Activated CD4-positive, alpha-beta memory T cell treated with anti-CD3 and anti-CD28 coated beads for 36 hours (primary cell): ENCODE data around the gene CHI3L2. TPM values are rescaled to one million over a fixed set of nuclear protein-coding genes. Genes with fewer than 3 reads are reported as not detected.

Experiments used
- CTCF ChIA-PET: fragments of 350-600 bp; sonication (Branson Sonifier 250); formaldehyde crosslinking; loops from one replicate; lab custom pipeline; 2021; ENCODE audit warnings: antibody characterized with exemption, inconsistent platforms; lab: Charles Lee
- POLR2A ChIA-PET: fragments of 350-600 bp; sonication (Branson Sonifier 250); formaldehyde crosslinking; loops from one replicate; lab custom pipeline; 2021; ENCODE audit warnings: antibody characterized with exemption; lab: Charles Lee
- DNase-seq: peaks from one replicate; pipeline ENCODE4 v3.0.0-alpha.2; 2020
- H3K27ac Mint-ChIP-seq: one replicate; pipeline ENCODE4 v1.8.0; 2021; ENCODE audit warnings: mixed read lengths
- H3K27me3 Mint-ChIP-seq: one replicate; pipeline ENCODE4 v1.8.0; 2021; ENCODE audit warnings: mixed read lengths
- H3K36me3 Mint-ChIP-seq: one replicate; pipeline ENCODE4 v1.8.0; 2021; ENCODE audit warnings: mixed read lengths
- H3K4me1 Mint-ChIP-seq: one replicate; pipeline ENCODE4 v1.8.0; 2021; ENCODE audit warnings: low read depth, mixed read lengths
- H3K4me3 Mint-ChIP-seq: one replicate; pipeline ENCODE4 v1.8.0; 2021; ENCODE audit warnings: mild to moderate bottlenecking, mixed read lengths
- H3K9me3 Mint-ChIP-seq: one replicate; pipeline ENCODE4 v1.8.0; 2021; ENCODE audit warnings: mixed read lengths
- intact Hi-C: fragments of 100-400 bp; cut with micrococcal nuclease; formaldehyde crosslinking; loops from one replicate; pipeline ENCODE4 v1.15.1; 2023
- total RNA-seq, 2 experiments: library from RNA; stranded (reverse); gene quantifications; one replicate each; pipeline ENCODE4 v1.2.3, GENCODE V29; 2021

The CHI3L2 gene
- total RNA-seq, 2 experiments from 2014 or later, result 2.2 to 2.8 TPM

DNA sequence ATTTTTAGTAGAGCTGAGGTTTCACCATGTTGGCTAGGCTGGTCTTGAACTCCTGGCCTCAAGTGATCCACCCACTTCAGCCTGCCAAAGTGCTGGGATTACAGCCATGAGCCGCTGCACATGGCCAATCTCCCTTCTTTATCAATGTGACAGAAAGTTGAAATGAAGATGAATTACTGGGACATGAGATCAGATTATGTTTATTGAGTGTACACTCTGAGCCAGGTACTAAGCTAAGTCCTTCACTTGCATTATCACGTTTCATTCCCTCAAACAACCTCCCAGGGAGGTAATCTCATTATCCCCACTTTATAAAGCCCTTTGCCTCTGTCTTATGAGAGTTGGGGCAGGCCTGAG lies 6.3 kb upstream of the CHI3L2 start:
- H3K27ac Mint-ChIP-seq, result peak overlapping the region; percentile 95
- H3K4me3 Mint-ChIP-seq, result peak overlapping the region; percentile 35
- POLR2A ChIA-PET, result interaction anchor here (0.6 to 8.8 kb wide), 7 partner anchors 23 to 371 kb away, joined by 3 to 256 read pairs (median 3); partner anchors contain the start of gene DENND2D
- no peaks in the 10 kb centered on the region for H3K27me3 Mint-ChIP-seq
- intact Hi-C loops, result loop anchor here (5.0 kb wide), 3 partner anchors 34 to 396 kb away; partner anchors contain the start of gene RAP1A
- CTCF ChIA-PET, result interaction anchor here (1.2 to 12.9 kb wide), 4 partner anchors 20 to 286 kb away, joined by 3 to 169 read pairs (median 74); partner anchors contain the start of gene DENND2D
- no peak for DNase-seq
- H3K4me1 Mint-ChIP-seq, result peaks cover 91% of the 10 kb centered on the region
- H3K9me3 Mint-ChIP-seq, result no peaks in the 10 kb centered on the region
- H3K36me3 Mint-ChIP-seq, result no peaks in the 10 kb centered on the region

DNA sequence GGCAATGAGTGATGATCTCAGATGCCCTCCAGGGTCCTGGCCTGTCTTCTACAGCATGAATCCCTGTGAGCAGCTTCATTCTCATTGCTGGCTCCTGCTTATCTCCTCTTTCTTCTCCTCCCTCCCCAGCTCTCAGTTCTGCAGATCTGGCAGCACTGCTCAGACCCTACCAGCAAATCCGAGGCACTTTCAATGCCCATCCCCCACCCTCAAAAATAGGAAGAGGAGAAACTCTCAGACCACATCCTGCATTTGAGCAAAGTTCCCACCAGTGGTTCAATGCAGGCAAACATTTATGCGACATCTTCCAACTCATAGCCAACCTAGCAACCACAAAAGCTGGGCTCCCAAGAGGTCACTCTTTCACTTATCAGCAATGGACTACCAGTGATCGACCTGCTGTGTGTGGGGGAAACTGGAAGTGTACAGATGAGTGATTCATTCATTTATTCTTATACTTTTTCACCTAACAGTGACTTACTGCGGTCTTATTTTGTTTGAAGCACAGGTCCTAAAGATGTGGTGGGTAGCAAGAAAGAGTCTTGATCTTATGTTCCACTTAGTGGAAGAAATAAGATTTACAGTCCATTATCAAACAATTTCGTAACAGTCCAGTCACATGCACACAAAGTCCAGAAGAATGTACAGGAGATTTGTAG lies 5.8 kb upstream of the CHI3L2 start:
- no peaks in the 10 kb centered on the region for H3K27me3 Mint-ChIP-seq
- ChIA-PET POLR2A (interaction anchor here (1.2 to 8.8 kb wide), 4 partner anchors 24 to 371 kb away, joined by 3 to 256 read pairs (median 5); partner anchors contain the start of gene DENND2D), CTCF (interaction anchor here (1.2 to 12.9 kb wide), 5 partner anchors 21 to 286 kb away, joined by 3 to 169 read pairs (median 8); partner anchors contain the start of gene DENND2D)

DNA sequence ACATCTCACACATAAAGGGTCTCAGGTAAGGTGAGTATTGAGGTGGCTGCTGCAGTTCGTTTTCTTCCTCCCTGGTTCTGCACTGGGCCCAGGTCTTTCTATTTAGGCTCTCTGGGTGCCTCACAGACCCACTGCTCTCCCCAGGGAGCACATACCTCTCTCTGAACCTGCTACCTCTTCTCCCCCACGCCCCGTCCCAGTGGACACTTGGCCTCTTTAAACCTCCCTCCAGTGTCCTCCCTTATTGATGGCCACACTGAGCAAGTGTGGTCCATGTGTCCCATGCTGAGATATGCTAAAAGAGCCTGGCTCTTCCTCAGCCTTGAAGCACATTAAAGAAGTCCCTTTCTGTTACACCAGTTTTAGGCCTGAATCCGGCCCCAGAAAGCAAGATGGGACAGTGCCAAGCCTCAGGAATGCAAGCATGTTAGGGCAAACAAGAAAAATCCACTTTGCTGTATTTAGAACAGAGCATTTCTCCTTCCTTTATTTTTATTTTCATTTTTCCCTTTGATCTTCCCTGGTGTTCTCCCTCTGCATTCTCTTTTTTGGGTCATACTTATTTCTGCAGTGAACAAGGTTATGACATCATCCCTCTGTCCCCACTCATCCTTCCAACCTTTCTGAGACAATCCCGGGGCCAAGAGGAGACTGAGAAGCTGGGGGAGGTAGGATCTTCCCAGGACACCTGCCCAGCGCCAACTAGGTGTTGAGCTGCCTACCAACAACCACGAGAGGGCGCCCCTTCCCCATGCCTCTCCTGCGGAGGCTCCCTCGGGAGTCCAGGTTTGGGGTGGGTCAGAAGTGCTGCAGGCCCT lies 5.0 kb upstream of the CHI3L2 start:
- ChIA-PET CTCF (interaction anchor here (0.6 to 12.9 kb wide), 38 partner anchors 8 to 547 kb away, joined by 3 to 169 read pairs (median 5); partner anchors contain the start of gene WDR77), POLR2A (interaction anchor here (0.7 to 8.8 kb wide), 4 partner anchors 24 to 179 kb away, joined by 3 to 256 read pairs (median 4); partner anchors contain the start of gene DENND2D)
- Mint-ChIP-seq H3K36me3 (no peaks in the 10 kb centered on the region), H3K4me1 (peaks cover 91% of the 10 kb centered on the region), H3K9me3 (no peaks in the 10 kb centered on the region), H3K27ac (peak overlapping the region; percentile 95), H3K27me3 (no peaks in the 10 kb centered on the region), H3K4me3 (peak overlapping the region; percentile 61)
- peak; percentile 89 for DNase-seq
- intact Hi-C loops, result loop anchor here (1.0 to 5.0 kb wide), 7 partner anchors 22 to 395 kb away; partner anchors contain the start of genes DENND2D and RAP1A

More for the DNA sequence above, 5.8 kb upstream of the CHI3L2 start:
- DNase-seq, result peak; percentile 82
- intact Hi-C loops, result loop anchor here (1.0 to 5.0 kb wide), 5 partner anchors 21 to 396 kb away; partner anchors contain the start of genes DENND2D and RAP1A
- H3K36me3 Mint-ChIP-seq, result no peaks in the 10 kb centered on the region
- H3K9me3 Mint-ChIP-seq, result no peaks in the 10 kb centered on the region
- H3K4me1 Mint-ChIP-seq, result peaks cover 91% of the 10 kb centered on the region
- peak overlapping the region; percentile 35 for H3K4me3 Mint-ChIP-seq
- peak overlapping the region; percentile 95 for H3K27ac Mint-ChIP-seq

DNA sequence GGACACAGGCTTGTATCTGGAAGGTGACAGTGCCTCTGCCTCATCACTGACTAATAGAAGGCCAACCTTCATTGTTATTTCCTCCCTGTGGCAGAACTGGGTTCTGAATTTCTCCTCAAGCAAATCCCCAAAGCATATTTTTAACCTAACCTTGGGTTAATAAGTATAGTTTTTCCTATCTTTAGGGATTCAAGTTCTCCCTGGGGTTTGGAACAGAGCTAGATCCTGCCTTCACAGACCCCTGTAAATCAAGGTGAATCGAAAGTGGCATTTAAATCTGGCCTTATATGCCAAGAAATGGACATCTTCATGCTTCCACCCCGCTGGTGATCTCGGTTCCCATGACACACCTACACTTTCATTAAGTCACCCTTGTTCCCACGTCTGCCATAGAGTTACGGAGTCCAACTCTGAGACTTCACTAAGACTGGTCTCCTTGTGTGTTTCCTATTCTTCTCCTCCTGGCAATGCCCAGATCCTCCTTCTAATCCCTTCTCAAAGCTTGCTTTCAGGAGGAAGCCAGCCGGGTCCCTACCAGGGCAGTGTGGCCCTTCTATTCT lies 4.3 kb upstream of the CHI3L2 start:
- intact Hi-C loops, result loop anchor here (1.0 to 5.0 kb wide), 6 partner anchors 36 to 394 kb away; partner anchors contain the start of gene RAP1A
- no peaks in the 10 kb centered on the region for H3K36me3 Mint-ChIP-seq
- POLR2A ChIA-PET, result interaction anchor here (0.7 to 1.4 kb wide), 2 partner anchors 25 to 178 kb away, joined by 3 read pairs; no protein-coding TSS in a partner anchor
- CTCF ChIA-PET, result interaction anchor here (0.6 to 12.9 kb wide), 39 partner anchors 9 to 546 kb away, joined by 3 to 169 read pairs (median 5); partner anchors contain the start of gene WDR77
- no peaks in the 10 kb centered on the region for H3K9me3 Mint-ChIP-seq
- H3K27ac Mint-ChIP-seq, result peak overlapping the region; percentile 95
- no peak for DNase-seq
- H3K4me1 Mint-ChIP-seq, result peaks cover 91% of the 10 kb centered on the region
- no peaks in the 10 kb centered on the region for H3K27me3 Mint-ChIP-seq
- H3K4me3 Mint-ChIP-seq, result no peak overlapping the region

DNA sequence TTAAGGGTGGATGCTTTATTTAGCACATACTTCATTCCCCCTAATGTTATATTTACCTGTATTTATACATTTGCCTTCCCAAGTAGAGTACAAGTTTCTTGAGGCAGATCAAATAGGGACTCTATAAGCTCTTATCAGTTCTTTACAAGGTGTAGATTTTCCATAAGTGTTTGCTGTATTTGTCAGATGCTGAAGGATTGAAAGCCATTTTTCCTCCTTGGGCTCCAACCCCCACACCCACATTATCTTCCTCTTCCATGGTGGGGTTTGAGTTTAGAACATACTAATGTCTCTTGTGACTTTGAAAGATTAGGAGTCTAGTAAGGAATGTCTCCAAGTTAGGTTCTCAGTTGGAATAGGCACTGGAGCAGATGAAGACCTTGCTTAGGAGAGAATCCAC lies 2.4 kb upstream of the CHI3L2 start:
- Mint-ChIP-seq H3K4me1 (peaks cover 88% of the 10 kb centered on the region), H3K27me3 (no peaks in the 10 kb centered on the region), H3K9me3 (no peaks in the 10 kb centered on the region), H3K4me3 (peak overlapping the region; percentile 48), H3K36me3 (no peaks in the 10 kb centered on the region), H3K27ac (peak overlapping the region; percentile 59)
- CTCF ChIA-PET, result interaction anchor here (1.0 to 12.9 kb wide), 8 partner anchors 9 to 194 kb away, joined by 3 to 169 read pairs (median 4); no protein-coding TSS in a partner anchor
- DNase-seq, result no peak
- intact Hi-C loops, result no loop called here
- POLR2A ChIA-PET, result interaction anchor here (1.0 kb wide), 1 partner anchor 23 kb away, joined by 3 read pairs; no protein-coding TSS in a partner anchor

DNA sequence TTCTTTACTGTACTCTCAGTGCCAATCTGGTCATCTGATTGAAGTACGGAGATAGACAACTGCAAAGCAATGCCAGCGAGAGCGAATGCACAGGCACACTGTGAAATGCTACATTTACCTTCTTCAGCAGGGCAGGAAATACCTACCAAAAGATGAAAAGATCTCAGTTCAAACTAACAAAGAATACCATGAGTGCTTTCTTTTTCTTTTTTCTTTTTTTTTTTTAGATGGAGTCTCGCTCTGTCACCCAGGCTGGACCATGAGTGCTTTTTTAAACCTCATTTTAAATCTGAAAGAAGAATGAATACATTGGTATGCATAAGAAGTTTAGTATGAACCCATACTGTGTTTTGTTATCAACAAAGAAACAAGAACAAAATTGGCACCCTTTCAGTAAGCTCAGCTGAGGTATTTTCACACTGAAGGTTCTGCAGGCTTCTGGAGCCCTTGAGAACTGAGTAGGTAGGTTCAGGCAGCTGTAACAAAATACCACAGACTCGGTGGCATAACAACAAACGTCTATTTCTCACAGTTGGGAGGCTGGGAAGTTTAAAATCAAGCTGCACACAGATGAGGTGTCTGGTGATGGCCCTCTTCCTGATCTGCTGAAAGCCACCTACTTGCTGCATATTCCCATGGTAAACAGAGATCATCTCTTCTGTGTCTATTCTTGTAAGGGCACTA lies 1.7 kb upstream of the CHI3L2 start:
- peaks cover 85% of the 10 kb centered on the region for H3K4me1 Mint-ChIP-seq
- no peaks in the 10 kb centered on the region for H3K9me3 Mint-ChIP-seq
- H3K36me3 Mint-ChIP-seq, result no peaks in the 10 kb centered on the region
- ChIA-PET CTCF (interaction anchor here (0.6 to 12.9 kb wide), 10 partner anchors 10 to 1192 kb away, joined by 3 to 169 read pairs (median 4); no protein-coding TSS in a partner anchor), POLR2A (interaction anchor here (1.0 kb wide), 1 partner anchor 24 kb away, joined by 3 read pairs; no protein-coding TSS in a partner anchor)
- H3K4me3 Mint-ChIP-seq, result peak overlapping the region; percentile 48
- no peaks in the 10 kb centered on the region for H3K27me3 Mint-ChIP-seq
- intact Hi-C loops, result no loop called here
- DNase-seq, result no peak
- peak overlapping the region; percentile 59 for H3K27ac Mint-ChIP-seq

DNA sequence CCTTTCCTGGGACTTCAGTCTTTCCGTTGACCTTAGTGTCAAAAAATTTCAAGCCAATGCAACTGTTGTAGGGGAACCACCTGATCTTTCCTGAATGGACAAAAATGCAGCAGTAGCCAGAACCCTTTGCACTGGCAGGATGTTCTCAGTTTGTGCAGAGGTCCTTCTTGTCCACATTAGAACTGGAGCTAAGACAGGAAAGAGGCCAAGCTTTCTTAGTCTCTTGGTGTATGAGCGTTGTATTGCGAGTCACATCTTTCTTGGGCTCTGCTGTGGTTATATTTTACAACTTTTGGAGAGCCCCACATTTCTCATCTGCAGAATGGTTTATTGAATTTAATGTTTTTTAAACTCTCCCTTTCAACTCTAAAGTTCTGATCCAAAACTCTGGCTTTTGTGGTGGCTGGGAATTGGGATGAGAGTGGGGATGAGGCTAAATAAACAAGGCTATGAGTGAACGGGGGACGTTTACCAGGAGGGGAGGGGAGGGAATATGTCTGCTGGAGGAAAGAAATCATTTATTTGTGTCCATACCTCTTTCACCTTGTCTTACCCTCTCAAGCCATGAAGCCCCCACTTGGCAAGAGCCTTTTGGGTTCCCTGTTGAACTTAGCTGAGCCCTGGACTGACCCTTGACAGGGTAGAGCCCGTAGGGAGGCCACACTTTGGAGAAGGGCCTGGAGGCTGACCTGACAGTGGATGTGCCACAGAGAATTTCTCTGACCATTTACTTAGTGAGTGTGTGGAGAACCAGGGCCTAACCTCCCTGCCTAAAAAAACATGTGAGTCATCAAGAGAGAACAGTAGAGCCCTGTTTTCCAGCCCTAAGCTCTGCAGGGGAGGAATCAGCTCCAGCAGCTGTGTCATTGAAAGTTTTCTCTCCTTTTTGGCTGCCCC lies 586 bp downstream of the CHI3L2 start:
- H3K27ac Mint-ChIP-seq, result peak overlapping the region; percentile 42
- H3K27me3 Mint-ChIP-seq, result no peaks in the 10 kb centered on the region
- intact Hi-C loops, result loop anchor here (2.0 kb wide), 1 partner anchor 47 kb away; no protein-coding TSS in a partner anchor
- no peaks in the 10 kb centered on the region for H3K36me3 Mint-ChIP-seq
- peaks cover 63% of the 10 kb centered on the region for H3K4me1 Mint-ChIP-seq
- DNase-seq, result no peak
- ChIA-PET POLR2A (interaction anchor here (0.7 to 1.0 kb wide), 3 partner anchors 9 to 14 kb away, joined by 3 to 5 read pairs (median 5); no protein-coding TSS in a partner anchor), CTCF (interaction anchor here (1.0 to 12.9 kb wide), 5 partner anchors 13 to 541 kb away, joined by 3 to 169 read pairs (median 3); no protein-coding TSS in a partner anchor)
- H3K9me3 Mint-ChIP-seq, result no peaks in the 10 kb centered on the region
- no peak overlapping the region for H3K4me3 Mint-ChIP-seq

DNA sequence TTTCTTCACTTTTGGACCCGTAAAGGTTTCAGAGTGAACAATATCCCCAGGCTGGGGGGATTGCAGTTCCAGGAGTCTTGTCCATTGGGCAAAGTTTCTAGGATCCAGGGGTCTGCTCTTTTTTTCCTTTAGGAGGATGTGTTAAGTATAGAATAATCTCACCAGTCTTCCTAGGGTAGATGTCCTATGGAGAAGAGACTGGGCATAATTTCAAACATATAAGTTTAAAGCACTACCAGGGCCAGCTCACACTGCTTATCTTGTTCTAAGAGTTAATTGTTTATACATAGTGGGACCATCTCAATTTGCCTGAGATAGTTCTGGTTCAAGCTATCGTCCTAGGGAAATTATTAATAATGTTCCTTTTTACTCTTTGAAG lies 1.2 kb downstream of the CHI3L2 start:
- POLR2A ChIA-PET, result interaction anchor here (0.7 to 1.0 kb wide), 2 partner anchors 13 to 15 kb away, joined by 3 to 5 read pairs; no protein-coding TSS in a partner anchor
- intact Hi-C loops, result loop anchor here (2.0 kb wide), 1 partner anchor 46 kb away; no protein-coding TSS in a partner anchor
- no peak for DNase-seq
- Mint-ChIP-seq H3K27me3 (no peaks in the 10 kb centered on the region), H3K9me3 (no peaks in the 10 kb centered on the region), H3K4me1 (peaks cover 57% of the 10 kb centered on the region), H3K27ac (no peak overlapping the region), H3K36me3 (no peaks in the 10 kb centered on the region), H3K4me3 (no peak overlapping the region)
- CTCF ChIA-PET, result interaction anchor here (1.0 to 12.9 kb wide), 2 partner anchors 105 to 173 kb away, joined by 4 to 169 read pairs; no protein-coding TSS in a partner anchor

DNA sequence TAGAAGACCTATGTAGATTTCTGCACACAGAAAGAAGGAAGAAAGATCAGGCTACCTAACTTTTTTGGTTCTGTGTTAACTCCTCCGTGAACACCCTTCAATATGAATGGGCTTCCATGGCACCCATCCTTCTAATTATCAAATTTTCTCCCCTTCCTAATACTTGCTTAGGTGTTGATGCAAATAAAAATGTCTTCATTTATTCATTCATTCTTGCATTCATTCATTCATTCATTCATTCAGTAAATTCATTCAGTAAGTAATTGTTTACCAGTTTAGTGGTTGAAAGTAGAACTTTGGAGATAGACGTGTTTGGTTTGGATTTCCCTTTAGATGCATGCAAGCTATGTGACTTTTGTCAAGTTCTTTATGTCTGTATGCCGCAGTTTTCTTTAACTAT lies 4.6 kb downstream of the CHI3L2 start:
- Mint-ChIP-seq H3K9me3 (no peaks in the 10 kb centered on the region), H3K27me3 (no peaks in the 10 kb centered on the region), H3K27ac (no peak overlapping the region), H3K36me3 (no peaks in the 10 kb centered on the region), H3K4me1 (peaks cover 34% of the 10 kb centered on the region), H3K4me3 (no peak overlapping the region)
- ChIA-PET POLR2A (interaction anchor here (0.7 kb wide), 1 partner anchor 168 kb away, joined by 3 read pairs; no protein-coding TSS in a partner anchor), CTCF (interaction anchor here (1.9 kb wide), 1 partner anchor 168 kb away, joined by 4 read pairs; no protein-coding TSS in a partner anchor)
- intact Hi-C loops, result no loop called here
- DNase-seq, result no peak
